Measurements from ENCODE around the gene LRG1.

Gene LRG1

DNA sequence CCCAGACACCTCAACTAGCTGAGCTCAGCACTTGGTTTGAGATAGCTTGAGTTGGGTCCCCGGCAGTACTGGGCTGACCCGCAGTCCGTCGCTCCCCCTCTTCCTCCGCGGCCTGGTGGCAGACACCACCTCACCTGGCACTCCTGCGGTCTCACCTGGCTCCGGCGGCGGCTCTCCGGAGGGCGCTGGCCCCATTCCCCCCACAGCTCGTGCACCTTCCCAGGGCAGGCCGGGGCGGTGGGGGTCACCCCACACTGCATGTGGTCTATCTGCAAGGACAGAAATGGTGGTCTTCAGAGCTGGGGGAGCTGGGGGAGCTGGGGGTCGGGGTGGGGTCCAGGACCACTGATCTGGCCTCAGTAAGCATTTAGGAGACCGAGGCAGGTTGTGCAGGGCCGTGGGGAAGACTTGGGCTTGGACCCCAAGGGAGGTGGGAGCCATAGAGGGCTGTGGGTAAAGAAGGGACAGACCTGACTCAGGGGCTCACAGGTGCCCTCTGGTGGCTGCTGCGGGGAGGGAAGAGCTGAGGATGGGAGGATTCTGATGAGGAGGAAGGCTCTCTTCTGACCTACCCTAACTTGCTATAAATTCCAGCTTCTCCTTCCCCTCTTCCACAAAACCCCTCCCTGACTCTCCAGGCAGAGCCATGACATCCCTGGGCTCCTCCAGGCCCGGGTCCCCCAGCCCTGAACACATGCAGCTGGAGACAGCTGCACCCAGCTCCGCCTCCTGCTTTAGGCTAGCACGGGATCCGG lies 14.9 kb downstream of the LRG1 start:
- DNase-seq, result peak; percentile 12 to 59 (median 53)

GRCh38 chr19:4523306-4524110 lies 16.3 kb downstream of the LRG1 start:
- DNase-seq, result no peak

GRCh38 chr19:4522291-4523002 lies 17.4 kb downstream of the LRG1 start:
- no peak for DNase-seq

DNA sequence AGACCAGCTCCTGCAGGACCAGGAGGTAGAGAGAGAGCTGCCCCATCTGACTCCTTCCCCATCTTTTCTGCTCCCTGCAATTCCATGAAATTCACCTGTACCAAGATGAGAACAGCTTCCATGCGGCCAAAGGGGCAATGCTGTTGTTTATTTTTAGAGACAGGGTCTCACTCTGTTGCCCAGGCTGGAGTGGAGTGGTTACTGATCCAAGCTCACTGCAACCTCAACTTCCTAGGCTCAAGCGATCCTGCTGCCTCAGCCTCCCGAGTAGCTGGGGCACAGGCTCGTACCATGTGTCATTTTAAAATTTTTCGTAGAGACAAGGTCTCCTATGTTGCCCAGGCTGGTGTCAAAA lies 18.0 kb downstream of the LRG1 start:
- no peak for DNase-seq

DNA sequence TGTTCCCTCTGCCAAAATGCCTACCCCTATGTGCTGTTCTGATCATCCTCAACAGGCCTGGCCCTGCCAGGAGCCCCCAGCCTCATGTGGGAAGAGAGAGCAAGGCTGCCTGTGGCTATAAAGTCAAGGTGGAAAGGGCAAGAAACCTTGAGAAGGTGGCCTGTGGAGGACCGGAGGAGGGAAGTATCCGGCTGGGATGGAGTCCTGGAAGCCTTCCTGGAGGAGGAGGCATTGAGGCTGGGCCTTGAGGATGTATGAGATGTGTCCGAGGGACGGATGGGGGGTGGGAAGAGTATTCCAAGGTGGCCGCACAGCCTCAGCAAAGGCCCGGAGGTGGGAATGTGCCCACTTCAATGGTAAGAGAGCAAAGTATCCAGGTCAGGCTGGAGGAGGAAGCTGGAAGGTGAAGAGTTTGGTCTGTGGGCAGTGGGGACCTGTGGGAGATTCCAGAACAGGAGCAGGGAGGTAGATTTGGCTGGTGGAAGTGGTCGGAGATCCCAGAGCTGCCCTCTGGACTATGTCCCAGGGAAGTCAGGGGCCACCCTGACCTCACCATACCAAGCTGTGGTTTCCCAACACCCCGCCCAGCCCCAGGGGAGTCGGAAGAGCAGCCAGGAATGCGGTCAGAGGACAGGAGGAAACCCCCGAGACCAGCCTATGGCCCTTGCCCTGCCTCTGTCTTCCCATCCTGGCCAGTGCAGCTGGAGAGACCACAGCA lies 18.5 kb downstream of the LRG1 start:
- DNase-seq, result no peak

- DNase-seq, result no peak
These were observed 20.1 kb downstream of the LRG1 start for GRCh38 chr19:4519521-4520277.

DNA sequence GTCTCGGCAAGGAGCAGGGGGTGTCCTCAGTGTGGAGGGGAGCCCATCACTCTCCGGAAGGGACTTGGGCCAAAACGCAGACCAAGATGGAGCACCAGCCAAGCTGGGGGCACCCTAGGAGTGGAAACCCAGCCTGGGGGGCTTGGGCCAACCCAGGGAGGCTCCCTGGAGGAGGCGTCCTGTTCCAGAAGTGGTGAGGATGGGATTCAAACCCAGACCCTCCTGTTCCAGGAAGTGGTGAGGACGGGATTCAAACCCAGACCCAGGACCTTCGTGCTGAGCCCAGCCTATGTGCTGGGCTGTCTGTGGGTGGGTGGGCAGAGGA lies 20.7 kb downstream of the LRG1 start:
- no peak for DNase-seq

DNA sequence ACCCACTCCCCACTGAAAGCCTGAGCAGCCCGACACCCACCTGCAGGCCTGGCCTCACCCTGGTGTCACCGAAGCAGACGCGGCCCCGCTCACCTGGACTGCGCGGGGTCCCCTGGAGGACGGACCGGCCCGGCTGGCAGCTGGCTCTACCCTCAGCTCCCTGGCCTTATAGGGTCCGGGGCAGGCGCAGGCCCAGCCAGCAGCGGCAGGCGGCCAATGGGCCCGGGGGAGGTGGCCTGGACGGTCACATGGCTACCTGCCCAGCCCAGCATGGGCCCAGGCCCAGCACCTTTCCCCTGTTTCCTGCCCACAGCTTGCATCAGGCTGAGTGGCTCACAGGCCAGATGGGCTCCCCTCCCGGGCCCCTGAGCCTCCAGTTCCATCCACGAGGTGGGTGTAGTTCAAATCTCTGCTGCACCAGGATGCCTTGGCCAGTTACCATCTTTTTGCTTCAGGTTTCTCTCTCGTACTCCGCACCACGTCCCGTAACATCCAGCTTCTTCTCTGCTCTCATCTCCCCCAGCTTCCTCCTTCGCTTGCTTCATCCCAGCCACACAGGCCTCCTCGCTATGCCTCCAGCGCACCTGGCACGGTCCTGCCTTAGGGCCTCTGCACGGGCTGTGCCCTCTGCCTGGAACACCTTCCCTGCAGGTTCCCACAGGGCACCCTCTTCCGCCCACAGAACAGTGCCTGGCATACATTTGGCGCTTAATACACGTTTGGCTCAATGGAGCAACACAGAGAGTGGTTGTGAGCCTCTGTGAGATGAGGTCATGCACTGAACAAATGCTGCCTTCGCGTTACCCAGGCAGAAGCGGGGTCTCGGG lies 21.3 kb downstream of the LRG1 start, which contains the start of gene PLIN4:
TSS of gene PLIN4 (minus strand) at position 142 of the 827 bp plus-strand sequence. CDS start 214 bp downstream, outside the sequence.
- DNase-seq, result no peak

GRCh38 chr19:4517451-4518057 lies 22.3 kb downstream of the LRG1 start:
- no peak for DNase-seq

DNA sequence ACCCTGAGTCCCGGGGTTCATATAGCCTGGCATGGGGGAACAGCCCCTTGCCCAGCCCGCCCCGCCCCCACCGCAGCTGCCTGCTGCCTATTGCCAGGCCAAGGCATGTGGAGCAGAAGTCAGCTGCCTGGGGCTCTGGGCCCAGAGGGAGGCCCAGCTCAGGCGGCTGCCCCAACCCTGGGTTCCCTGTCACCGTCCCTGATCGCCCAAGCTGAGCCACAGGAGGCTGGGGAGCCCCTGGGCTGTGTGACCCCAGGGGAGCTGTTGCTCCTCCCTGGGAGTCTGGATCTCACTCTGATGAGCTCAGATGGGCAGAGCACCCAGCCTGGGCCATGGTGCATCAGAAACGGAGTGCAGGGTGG lies 22.9 kb downstream of the LRG1 start:
- no peak for DNase-seq

DNA sequence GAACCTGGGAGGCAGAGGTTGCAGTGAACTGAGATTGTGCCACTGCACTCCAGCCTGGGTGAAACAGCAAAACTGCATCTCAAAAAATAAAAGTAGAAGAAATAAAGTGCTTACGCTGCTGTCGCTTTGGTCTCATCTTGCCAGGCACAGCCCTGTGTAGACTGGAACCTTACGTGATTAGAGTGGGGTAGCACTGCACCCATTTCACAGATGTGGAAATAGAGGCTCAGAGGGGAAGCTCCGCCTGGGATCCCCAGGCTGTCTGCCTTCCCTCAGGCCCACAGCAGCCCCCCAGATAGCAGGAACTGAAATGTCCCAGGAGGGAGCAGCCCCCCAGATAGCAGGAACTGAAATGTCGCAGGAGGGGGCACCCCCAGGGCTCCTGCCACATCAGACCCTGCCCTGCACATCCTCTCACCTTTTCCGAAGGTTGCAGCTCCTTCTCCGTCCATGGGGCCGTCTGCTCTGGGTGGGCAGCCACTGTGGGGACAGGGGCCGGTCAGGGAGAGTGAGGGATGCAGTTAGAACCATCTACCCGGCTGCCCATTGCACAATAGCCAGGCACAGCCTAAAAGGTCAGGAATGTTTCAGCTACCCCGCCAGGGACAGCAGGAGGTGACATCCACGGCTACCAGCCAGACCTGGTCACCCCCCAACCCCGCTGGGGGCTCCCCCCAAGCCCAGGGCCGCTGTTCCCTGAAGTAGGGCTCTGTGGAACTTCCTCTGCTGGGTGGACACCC lies 23.5 kb downstream of the LRG1 start:
- DNase-seq, result no peak

- no peak for DNase-seq
These were observed 24.1 kb downstream of the LRG1 start for GRCh38 chr19:4515732-4516131.

DNA sequence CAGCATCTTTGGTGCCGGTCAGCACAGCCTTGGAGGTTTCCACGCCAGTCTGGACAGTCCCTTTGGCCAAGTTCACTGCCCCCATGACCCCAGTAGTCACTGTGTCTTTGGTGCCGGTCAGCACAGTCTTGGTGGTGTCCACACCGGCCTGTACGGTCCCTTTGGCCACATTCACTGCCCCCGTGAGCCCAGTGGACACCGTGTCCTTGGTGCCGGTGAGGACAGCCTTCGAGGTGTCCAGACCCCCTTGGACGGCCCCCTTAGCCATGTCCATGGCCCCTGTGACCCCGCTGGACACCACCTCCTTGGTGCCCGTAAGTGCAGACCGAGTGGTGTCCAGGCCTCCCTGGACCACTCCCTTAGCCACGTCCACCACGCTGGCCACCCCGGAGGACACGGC lies 26.6 kb downstream of the LRG1 start:
- no peak for DNase-seq

- DNase-seq, result no peak
These were observed 27.8 kb downstream of the LRG1 start for GRCh38 chr19:4512070-4512469.

GRCh38 chr19:4511300-4512054 lies 28.4 kb downstream of the LRG1 start:
- no peak for DNase-seq

DNA sequence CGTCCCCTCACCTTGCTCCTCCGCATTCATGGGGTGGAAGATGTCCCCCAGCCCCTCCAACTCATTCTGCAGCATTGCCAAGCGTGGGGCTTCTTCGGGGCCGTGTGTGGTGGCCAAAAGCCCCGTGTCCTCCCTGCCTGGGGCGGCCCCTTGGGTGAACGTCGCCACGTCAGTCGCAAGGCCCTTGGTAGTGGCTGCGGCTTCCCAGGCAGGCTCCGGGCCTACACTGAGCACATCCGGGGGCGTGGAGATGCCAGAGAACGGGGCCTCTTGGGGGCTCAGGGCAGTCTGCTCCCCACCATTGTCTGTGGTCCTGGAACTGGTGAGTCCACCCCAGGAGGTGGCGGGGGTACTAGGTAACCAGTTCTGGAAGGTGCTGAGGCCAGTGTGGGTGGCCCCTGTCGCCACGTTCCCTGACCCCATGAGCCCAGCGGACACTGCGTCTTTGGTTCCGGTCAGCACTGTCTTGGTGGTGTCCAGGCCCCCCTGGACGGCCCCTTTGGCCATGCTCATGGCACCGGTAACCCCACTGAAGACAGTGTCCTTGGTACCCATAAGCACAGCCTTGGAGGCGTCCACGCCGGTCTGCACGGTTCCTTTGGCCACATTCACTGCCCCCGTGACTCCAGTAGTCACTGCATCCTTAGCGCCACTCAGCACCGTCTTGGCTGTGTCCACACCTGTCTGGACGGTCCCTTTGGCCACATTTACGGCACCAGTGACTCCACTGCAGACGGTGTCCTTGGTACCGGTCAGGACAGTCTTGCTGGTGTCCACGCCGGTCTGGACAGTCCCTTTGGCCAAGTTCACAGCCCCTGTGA lies 29.2 kb downstream of the LRG1 start:
- no peak for DNase-seq

DNA sequence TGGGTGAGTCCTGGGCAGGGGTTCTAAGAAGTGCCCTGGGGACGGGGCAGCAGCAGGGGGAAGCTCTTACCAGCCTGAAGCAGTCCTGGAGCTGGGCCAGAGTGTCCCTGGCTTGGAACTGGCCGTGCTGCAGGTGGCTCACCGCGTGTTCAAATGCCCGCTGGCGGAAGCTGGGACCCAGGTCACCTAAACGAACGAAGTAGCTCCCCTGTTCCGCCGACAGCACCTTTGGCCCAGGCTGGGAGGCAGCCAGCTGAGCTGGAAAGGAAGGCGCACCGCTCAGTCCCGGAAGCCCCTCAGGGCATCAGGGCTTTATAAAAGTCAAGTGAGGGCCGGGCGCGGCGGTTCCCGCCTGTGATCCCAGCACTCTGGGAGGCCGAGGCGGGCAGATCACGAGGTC lies 31.1 kb downstream of the LRG1 start:
- DNase-seq, result no peak

GRCh38 chr19:4507804-4508203 lies 32.0 kb downstream of the LRG1 start:
- no peak for DNase-seq

DNA sequence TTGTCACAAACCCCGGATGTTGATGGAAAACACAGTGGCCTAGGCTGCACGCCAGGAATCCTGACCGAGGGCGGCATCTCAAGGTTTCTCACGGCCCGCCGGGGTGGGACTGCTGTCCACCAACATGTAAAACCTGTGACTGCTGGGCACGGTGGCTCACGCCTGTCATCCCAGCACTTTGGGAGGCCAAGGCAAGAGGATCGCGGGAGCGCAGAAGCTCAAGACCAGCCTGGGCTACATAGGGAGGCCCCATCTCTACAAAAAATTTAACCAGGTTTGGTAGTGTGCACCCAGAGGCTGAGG lies 32.7 kb downstream of the LRG1 start:
- no peak for DNase-seq

Measured in T-helper 2 cell (primary cell).